ENCODE results near the gene FRS2. TPM values are rescaled to one million over a fixed set of nuclear protein-coding genes. Genes with fewer than 3 reads are reported as not detected.

The FRS2 gene
- total RNA-seq, 1 donor from 2014 or later, result 31.4 TPM

GRCh38 chr12:69481133-69481532 lies 10.9 kb downstream of the FRS2 start:
- Mint-ChIP-seq H3K36me3 (ENCODE audit: low read depth) (peaks cover 5% of the 10 kb centered on the region), H3K27ac (ENCODE audit: unreplicated experiment) (no peak overlapping the region), H3K4me3 (no peak overlapping the region), H3K9me3 (no peaks in the 10 kb centered on the region), H3K27me3 (ENCODE audit: low read depth) (no peaks in the 10 kb centered on the region), H3K4me1 (peaks cover 37% of the 10 kb centered on the region)
- DNase-seq (ENCODE audit: low read depth, low spot score), result no peak
- TF ChIP-seq, protein P1, sequence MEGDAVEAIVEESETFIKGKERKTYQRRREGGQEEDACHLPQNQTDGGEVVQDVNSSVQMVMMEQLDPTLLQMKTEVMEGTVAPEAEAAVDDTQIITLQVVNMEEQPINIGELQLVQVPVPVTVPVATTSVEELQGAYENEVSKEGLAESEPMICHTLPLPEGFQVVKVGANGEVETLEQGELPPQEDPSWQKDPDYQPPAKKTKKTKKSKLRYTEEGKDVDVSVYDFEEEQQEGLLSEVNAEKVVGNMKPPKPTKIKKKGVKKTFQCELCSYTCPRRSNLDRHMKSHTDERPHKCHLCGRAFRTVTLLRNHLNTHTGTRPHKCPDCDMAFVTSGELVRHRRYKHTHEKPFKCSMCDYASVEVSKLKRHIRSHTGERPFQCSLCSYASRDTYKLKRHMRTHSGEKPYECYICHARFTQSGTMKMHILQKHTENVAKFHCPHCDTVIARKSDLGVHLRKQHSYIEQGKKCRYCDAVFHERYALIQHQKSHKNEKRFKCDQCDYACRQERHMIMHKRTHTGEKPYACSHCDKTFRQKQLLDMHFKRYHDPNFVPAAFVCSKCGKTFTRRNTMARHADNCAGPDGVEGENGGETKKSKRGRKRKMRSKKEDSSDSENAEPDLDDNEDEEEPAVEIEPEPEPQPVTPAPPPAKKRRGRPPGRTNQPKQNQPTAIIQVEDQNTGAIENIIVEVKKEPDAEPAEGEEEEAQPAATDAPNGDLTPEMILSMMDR (conservative IDR thresholded peaks at IDR 0.05), result no peak

GRCh38 chr12:69483700-69484099 lies 13.5 kb downstream of the FRS2 start:
- peaks cover 23% of the 10 kb centered on the region for H3K36me3 Mint-ChIP-seq (ENCODE audit: low read depth)
- no peak for DNase-seq (ENCODE audit: low read depth, low spot score)
- no peak overlapping the region for H3K4me3 Mint-ChIP-seq
- H3K27ac Mint-ChIP-seq (ENCODE audit: unreplicated experiment), result no peak overlapping the region
- H3K27me3 Mint-ChIP-seq (ENCODE audit: low read depth), result no peaks in the 10 kb centered on the region
- peaks cover 7% of the 10 kb centered on the region for H3K9me3 Mint-ChIP-seq
- H3K4me1 Mint-ChIP-seq, result peaks cover 30% of the 10 kb centered on the region
- TF ChIP-seq, protein P1 (conservative IDR thresholded peaks at IDR 0.05), result no peak

GRCh38 chr12:69484428-69484827 lies 14.2 kb downstream of the FRS2 start:
- H3K27ac Mint-ChIP-seq (ENCODE audit: unreplicated experiment), result peak overlapping the region; percentile 14
- no peak for DNase-seq (ENCODE audit: low read depth, low spot score)
- peaks cover 26% of the 10 kb centered on the region for H3K4me1 Mint-ChIP-seq
- TF ChIP-seq, protein P1 (conservative IDR thresholded peaks at IDR 0.05), result no peak
- no peak overlapping the region for H3K4me3 Mint-ChIP-seq
- H3K36me3 Mint-ChIP-seq (ENCODE audit: low read depth), result peaks cover 23% of the 10 kb centered on the region
- peaks cover 7% of the 10 kb centered on the region for H3K9me3 Mint-ChIP-seq
- no peaks in the 10 kb centered on the region for H3K27me3 Mint-ChIP-seq (ENCODE audit: low read depth)

DNA sequence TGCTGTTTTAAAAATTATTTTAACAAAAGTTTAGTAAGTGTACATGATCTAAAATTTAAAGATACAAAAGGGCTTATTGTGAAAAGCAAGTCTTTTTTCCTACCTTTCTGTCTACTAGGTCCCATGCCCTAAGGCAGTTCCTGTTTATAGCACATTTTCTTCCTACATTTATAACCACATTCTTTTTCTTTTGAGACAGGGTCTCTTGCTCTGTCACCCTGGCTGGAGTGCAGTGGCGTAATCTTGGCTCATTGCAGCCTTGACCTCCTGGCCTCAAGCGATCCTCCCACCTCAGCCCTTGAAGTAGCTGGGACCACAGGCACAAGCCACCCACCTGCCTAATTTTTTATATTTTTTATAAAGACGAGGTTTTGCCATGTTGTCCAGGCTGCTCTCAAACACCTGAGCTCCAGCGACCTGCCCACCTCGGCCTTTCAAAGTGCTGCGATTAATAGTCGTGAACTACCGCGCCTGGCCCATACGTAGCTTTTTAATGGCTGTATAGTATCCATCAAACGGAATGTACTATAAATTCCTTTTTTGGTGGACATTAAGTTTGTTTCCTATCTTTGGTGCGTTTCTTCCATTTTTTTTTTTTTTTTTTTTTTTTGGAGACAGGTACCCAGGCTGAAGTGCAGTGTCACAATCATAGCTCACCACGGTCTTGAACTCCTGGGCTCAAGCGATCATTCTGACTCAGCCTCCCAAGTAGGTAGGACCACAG lies 20.9 kb downstream of the FRS2 start:
- no peak overlapping the region for H3K4me3 Mint-ChIP-seq
- TF ChIP-seq, protein P1 (conservative IDR thresholded peaks at IDR 0.05), result no peak
- H3K9me3 Mint-ChIP-seq, result peaks cover 10% of the 10 kb centered on the region
- peaks cover 22% of the 10 kb centered on the region for H3K36me3 Mint-ChIP-seq (ENCODE audit: low read depth)
- H3K4me1 Mint-ChIP-seq, result peaks cover 19% of the 10 kb centered on the region
- no peak for DNase-seq (ENCODE audit: low read depth, low spot score)
- no peak overlapping the region for H3K27ac Mint-ChIP-seq (ENCODE audit: unreplicated experiment)
- H3K27me3 Mint-ChIP-seq (ENCODE audit: low read depth), result no peaks in the 10 kb centered on the region

- Mint-ChIP-seq H3K27me3 (ENCODE audit: low read depth) (no peaks in the 10 kb centered on the region), H3K27ac (ENCODE audit: unreplicated experiment) (no peak overlapping the region), H3K4me1 (peaks cover 24% of the 10 kb centered on the region), H3K9me3 (peaks cover 3% of the 10 kb centered on the region), H3K4me3 (no peak overlapping the region), H3K36me3 (ENCODE audit: low read depth) (peaks cover 7% of the 10 kb centered on the region)
- TF ChIP-seq, protein P1 (conservative IDR thresholded peaks at IDR 0.05), result no peak
- DNase-seq (ENCODE audit: low read depth, low spot score), result no peak
Observed at GRCh38 chr12:69492739-69493138, 22.6 kb downstream of the FRS2 start.
